Neural crest cell (in vitro differentiated cells): ENCODE measurements around the gene RNF168. TPM values are rescaled to one million over a fixed set of nuclear protein-coding genes. Genes with fewer than 3 reads are reported as not detected.

Source experiments
- DNase-seq: peaks from one replicate; pipeline ENCODE4 v3.0.0; 2021; ENCODE audit warnings: low read depth, mixed read lengths, low spot score
- H3K27ac Mint-ChIP-seq: one replicate; pipeline ENCODE4 v1.8.0; 2021; ENCODE audit warnings: mild to moderate bottlenecking, mixed read lengths; ENCODE audit not compliant: unreplicated experiment
- H3K27me3 Mint-ChIP-seq: 2 replicates; pipeline ENCODE4 v1.8.0; 2021; ENCODE audit warnings: low read depth, mild to moderate bottlenecking, mixed read lengths
- H3K36me3 Mint-ChIP-seq: 2 replicates; pipeline ENCODE4 v1.8.0; 2021; ENCODE audit warnings: low read depth, mild to moderate bottlenecking, mixed read lengths
- H3K4me1 Mint-ChIP-seq: 2 replicates; pipeline ENCODE4 v1.8.0; 2021; ENCODE audit warnings: mixed read lengths
- H3K4me3 Mint-ChIP-seq: one replicate; pipeline ENCODE4 v1.8.0; 2021; ENCODE audit warnings: mild to moderate bottlenecking, mixed read lengths
- H3K9me3 Mint-ChIP-seq: 2 replicates; pipeline ENCODE4 v1.8.0; 2021; ENCODE audit warnings: mixed read lengths
- total RNA-seq: library from RNA; stranded (reverse); gene quantifications from 2 replicates; pipeline ENCODE4 v1.2.1, GENCODE V29; 2021
- TF ChIP-seq, protein P1 (sequence below): fragments of 200-600 bp; sonication (generic); conservative IDR thresholded peaks from 2 replicates; pipeline ENCODE4 v1.5.0; 2021; ENCODE audit warnings: antibody characterized with exemption, mild to moderate bottlenecking

The RNF168 gene
- total RNA-seq, 1 donor from 2014 or later = 40.7 TPM

DNA sequence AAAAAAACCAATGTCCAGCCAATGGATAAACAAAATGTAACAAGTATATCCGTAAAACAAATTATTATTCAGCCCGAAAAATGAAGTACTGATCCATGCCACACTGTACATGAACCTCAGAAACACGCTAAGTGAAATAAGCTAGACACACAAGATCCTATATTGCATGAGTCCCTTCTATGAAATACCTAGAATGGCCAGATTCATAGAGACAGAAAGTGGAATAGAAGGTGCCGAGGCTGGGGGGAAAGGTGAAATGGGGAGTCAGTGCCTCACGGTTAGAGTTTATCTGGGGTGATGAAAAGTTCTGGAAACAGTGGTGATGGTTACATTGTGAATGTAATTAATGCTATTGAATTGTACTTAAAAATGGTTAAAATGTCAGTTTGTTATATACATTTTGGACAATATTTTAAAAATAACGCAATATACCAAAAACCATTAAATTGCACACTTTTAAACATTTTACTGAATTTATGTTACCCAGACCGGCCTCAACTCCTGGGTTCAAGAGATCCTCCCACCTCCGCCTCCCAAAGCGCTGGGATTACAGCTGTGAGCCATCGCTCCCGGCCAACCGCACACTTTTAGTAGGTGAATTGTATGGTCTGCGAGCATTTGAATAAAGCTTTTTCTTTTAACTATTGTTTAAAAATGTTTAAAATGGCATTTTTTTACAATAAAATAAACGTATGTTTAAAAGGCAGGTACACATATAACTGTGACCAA, 2.1 kb downstream of the RNF168 start:
- TF ChIP-seq, protein P1, sequence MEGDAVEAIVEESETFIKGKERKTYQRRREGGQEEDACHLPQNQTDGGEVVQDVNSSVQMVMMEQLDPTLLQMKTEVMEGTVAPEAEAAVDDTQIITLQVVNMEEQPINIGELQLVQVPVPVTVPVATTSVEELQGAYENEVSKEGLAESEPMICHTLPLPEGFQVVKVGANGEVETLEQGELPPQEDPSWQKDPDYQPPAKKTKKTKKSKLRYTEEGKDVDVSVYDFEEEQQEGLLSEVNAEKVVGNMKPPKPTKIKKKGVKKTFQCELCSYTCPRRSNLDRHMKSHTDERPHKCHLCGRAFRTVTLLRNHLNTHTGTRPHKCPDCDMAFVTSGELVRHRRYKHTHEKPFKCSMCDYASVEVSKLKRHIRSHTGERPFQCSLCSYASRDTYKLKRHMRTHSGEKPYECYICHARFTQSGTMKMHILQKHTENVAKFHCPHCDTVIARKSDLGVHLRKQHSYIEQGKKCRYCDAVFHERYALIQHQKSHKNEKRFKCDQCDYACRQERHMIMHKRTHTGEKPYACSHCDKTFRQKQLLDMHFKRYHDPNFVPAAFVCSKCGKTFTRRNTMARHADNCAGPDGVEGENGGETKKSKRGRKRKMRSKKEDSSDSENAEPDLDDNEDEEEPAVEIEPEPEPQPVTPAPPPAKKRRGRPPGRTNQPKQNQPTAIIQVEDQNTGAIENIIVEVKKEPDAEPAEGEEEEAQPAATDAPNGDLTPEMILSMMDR = no peak
- Mint-ChIP-seq H3K27me3 (no peaks in the 10 kb centered on the region), H3K27ac (peak overlapping the region; percentile 13), H3K4me1 (peaks cover 30% of the 10 kb centered on the region), H3K9me3 (no peaks in the 10 kb centered on the region), H3K4me3 (peak overlapping the region; percentile 99), H3K36me3 (peaks cover 9% of the 10 kb centered on the region)
- DNase-seq = no peak

DNA sequence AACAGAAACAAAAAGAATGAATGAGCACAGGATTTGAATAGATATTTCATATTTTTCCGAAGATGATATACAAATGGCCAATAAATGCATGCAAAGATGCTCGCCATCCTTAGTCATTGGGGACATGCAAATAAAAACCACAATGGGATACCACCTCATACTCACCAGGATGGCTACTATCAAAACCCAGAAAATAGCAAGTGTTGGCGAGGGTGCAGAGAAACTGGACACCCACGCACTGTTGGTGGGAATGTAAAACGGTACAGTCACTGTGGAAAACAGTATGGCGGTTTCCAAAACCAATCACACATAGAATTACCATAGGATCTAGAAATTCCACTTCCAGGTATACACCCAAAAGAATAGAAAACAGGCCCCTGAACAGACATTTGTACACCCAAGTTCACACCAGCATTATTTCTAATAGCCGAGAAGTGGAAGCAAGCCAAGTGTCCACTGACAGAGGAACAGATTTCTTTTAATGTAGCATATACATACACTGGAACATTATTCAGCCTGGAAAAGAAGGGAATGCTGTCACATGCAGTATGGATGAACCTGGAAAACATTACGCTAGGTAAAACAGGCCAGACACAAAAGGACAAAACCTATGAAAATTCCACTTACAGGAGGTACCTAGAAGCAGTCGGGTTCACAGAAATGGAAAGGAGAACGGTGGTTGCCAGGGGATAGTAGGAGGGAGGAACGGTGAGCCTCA, 3.6 kb downstream of the RNF168 start:
- Mint-ChIP-seq H3K36me3 (peaks cover 7% of the 10 kb centered on the region), H3K4me3 (peak overlapping the region; percentile 99), H3K4me1 (peaks cover 30% of the 10 kb centered on the region), H3K27me3 (no peaks in the 10 kb centered on the region), H3K9me3 (no peaks in the 10 kb centered on the region), H3K27ac (peak overlapping the region; percentile 81)
- DNase-seq = no peak
- TF ChIP-seq, protein P1 = no peak

DNA sequence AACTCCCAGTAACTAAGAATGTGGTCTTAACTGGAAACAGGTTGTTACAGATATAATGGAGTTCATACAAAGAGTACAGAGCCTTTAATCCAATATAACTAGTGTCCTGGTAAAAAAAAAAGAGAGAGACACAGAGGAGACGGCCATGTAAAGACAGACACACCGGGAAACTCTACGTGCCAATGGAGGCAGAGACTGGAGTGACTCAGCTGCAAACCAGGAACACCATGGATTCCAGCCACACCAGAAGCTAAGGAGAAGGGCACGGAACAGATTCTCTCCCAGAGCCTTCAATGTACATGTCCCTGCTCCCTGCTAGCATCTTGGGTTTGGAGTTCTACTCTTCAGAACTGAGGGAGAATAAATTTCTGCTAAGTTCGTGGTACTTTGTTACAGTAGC, 4.5 kb downstream of the RNF168 start:
- Mint-ChIP-seq H3K4me1 (peaks cover 30% of the 10 kb centered on the region), H3K27me3 (no peaks in the 10 kb centered on the region), H3K36me3 (peaks cover 7% of the 10 kb centered on the region), H3K9me3 (no peaks in the 10 kb centered on the region), H3K27ac (peak overlapping the region; percentile 54), H3K4me3 (peak overlapping the region; percentile 99)
- DNase-seq = no peak
- TF ChIP-seq, protein P1 = no peak

DNA sequence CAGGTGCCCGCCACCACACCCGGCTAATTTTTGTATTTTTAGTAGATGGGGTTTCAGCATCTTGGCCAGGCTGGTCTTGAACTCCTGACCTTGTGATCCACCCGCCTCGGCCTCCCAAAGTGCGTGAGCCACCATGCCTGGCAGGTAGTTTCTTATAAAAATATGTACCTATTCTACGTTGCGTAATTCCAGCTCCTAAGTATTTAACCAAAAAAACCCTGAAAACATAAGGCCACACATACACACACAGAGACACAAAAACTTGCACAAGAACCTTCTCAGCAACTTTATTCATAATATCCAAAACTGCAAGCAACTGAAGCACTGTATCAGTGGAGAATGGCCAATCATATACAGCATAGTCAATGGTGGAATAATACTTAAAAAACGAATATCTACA, 5.3 kb downstream of the RNF168 start:
- no peak overlapping the region for H3K27ac Mint-ChIP-seq
- H3K36me3 Mint-ChIP-seq = peaks cover 7% of the 10 kb centered on the region
- H3K9me3 Mint-ChIP-seq = no peaks in the 10 kb centered on the region
- peak overlapping the region; percentile 99 for H3K4me3 Mint-ChIP-seq
- no peaks in the 10 kb centered on the region for H3K27me3 Mint-ChIP-seq
- no peak for DNase-seq
- TF ChIP-seq, protein P1 = no peak
- peaks cover 30% of the 10 kb centered on the region for H3K4me1 Mint-ChIP-seq

DNA sequence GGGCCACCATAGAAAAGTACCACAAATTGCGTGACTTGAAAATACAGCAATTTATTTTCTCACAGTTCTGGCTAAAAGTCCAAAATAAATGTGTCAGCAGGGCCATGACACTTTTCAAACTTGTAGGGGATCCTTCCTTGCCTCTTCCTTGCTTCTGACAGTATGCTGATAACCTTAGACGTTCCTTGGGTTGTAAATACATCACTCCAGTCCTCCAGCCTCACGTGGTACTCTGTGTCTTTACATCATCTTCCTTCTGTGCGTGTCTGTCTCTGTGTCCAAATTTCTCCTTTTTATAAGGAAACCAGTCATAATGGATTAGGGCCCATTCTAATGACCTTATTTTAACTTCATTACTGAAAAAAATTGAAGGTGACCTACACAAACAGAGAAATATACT, 7.4 kb downstream of the RNF168 start:
- no peak overlapping the region for H3K4me3 Mint-ChIP-seq
- peaks cover 28% of the 10 kb centered on the region for H3K4me1 Mint-ChIP-seq
- H3K27me3 Mint-ChIP-seq = no peaks in the 10 kb centered on the region
- peaks cover 9% of the 10 kb centered on the region for H3K36me3 Mint-ChIP-seq
- H3K9me3 Mint-ChIP-seq = no peaks in the 10 kb centered on the region
- DNase-seq = no peak
- H3K27ac Mint-ChIP-seq = no peak overlapping the region
- TF ChIP-seq, protein P1 = no peak
